ENCODE results near the gene KRT82.

Gene KRT82

GRCh38 chr12:52442600-52443061 lies 36.5 kb upstream of the KRT82 start:
- Histone ChIP-seq H3K9ac (ENCODE audit: low read depth, low read length) (peak overlapping the region; percentile 19; the same call in 1 of the 2 replicates), H3K27ac (ENCODE audit: low read depth, low read length) (no peak overlapping the region), H3K27me3 (ENCODE audit: insufficient read depth, low read length) (no peaks in the 10 kb centered on the region), H3K4me1 (ENCODE audit: insufficient read depth, low read length) (peaks cover 24% of the 10 kb centered on the region), H3K9me3 (ENCODE audit: insufficient read depth, low read depth, low read length) (no peaks in the 10 kb centered on the region), H3K4me3 (ENCODE audit: low read length) (no peak overlapping the region), H3K36me3 (ENCODE audit: insufficient read depth, low read length) (no peaks in the 10 kb centered on the region)
- 36% methylated on average over 6 of the region's 6 CpGs for WGBS

- Histone ChIP-seq H3K36me3 (ENCODE audit: insufficient read depth, low read length) (no peaks in the 10 kb centered on the region), H3K9ac (ENCODE audit: low read depth, low read length) (no peak overlapping the region), H3K27me3 (ENCODE audit: insufficient read depth, low read length) (no peaks in the 10 kb centered on the region), H3K27ac (ENCODE audit: low read depth, low read length) (no peak overlapping the region), H3K4me3 (ENCODE audit: low read length) (no peak overlapping the region), H3K9me3 (ENCODE audit: insufficient read depth, low read depth, low read length) (no peaks in the 10 kb centered on the region), H3K4me1 (ENCODE audit: insufficient read depth, low read length) (peaks cover 24% of the 10 kb centered on the region)
- 79% methylated on average over 9 of the region's 9 CpGs for WGBS
Observed at GRCh38 chr12:52441320-52441911, 35.3 kb upstream of the KRT82 start.

- Histone ChIP-seq H3K9ac (ENCODE audit: low read depth, low read length) (no peak overlapping the region), H3K4me1 (ENCODE audit: insufficient read depth, low read length) (peaks cover 24% of the 10 kb centered on the region), H3K27me3 (ENCODE audit: insufficient read depth, low read length) (no peaks in the 10 kb centered on the region), H3K9me3 (ENCODE audit: insufficient read depth, low read depth, low read length) (no peaks in the 10 kb centered on the region), H3K4me3 (ENCODE audit: low read length) (no peak overlapping the region), H3K27ac (ENCODE audit: low read depth, low read length) (peak overlapping the region; percentile 14; the same call in 1 of the 2 replicates), H3K36me3 (ENCODE audit: insufficient read depth, low read length) (no peaks in the 10 kb centered on the region)
- 92% methylated on average over 5 of the region's 5 CpGs for WGBS
Observed at GRCh38 chr12:52440821-52441319, 34.7 kb upstream of the KRT82 start.

GRCh38 chr12:52439845-52440244 lies 33.7 kb upstream of the KRT82 start:
- 88% methylated on average over 2 of the region's 2 CpGs for WGBS
- Histone ChIP-seq H3K36me3 (ENCODE audit: insufficient read depth, low read length) (no peaks in the 10 kb centered on the region), H3K9ac (ENCODE audit: low read depth, low read length) (no peak overlapping the region), H3K27me3 (ENCODE audit: insufficient read depth, low read length) (no peaks in the 10 kb centered on the region), H3K27ac (ENCODE audit: low read depth, low read length) (no peak overlapping the region), H3K4me3 (ENCODE audit: low read length) (no peak overlapping the region), H3K9me3 (ENCODE audit: insufficient read depth, low read depth, low read length) (no peaks in the 10 kb centered on the region), H3K4me1 (ENCODE audit: insufficient read depth, low read length) (peaks cover 24% of the 10 kb centered on the region)

- Histone ChIP-seq H3K27me3 (ENCODE audit: insufficient read depth, low read length) (no peaks in the 10 kb centered on the region), H3K9me3 (ENCODE audit: insufficient read depth, low read depth, low read length) (no peaks in the 10 kb centered on the region), H3K4me1 (ENCODE audit: insufficient read depth, low read length) (peaks cover 24% of the 10 kb centered on the region), H3K9ac (ENCODE audit: low read depth, low read length) (no peak overlapping the region), H3K4me3 (ENCODE audit: low read length) (no peak overlapping the region), H3K36me3 (ENCODE audit: insufficient read depth, low read length) (no peaks in the 10 kb centered on the region), H3K27ac (ENCODE audit: low read depth, low read length) (no peak overlapping the region)
- 80% methylated on average over 8 of the region's 8 CpGs for WGBS
Observed at GRCh38 chr12:52439420-52439819, 33.3 kb upstream of the KRT82 start.

GRCh38 chr12:52438305-52439301 lies 32.5 kb upstream of the KRT82 start:
- Histone ChIP-seq H3K9me3 (ENCODE audit: insufficient read depth, low read depth, low read length) (no peaks in the 10 kb centered on the region), H3K27ac (ENCODE audit: low read depth, low read length) (no peak overlapping the region), H3K9ac (ENCODE audit: low read depth, low read length) (no peak overlapping the region), H3K36me3 (ENCODE audit: insufficient read depth, low read length) (no peaks in the 10 kb centered on the region), H3K27me3 (ENCODE audit: insufficient read depth, low read length) (no peaks in the 10 kb centered on the region), H3K4me3 (ENCODE audit: low read length) (no peak overlapping the region), H3K4me1 (ENCODE audit: insufficient read depth, low read length) (peaks cover 24% of the 10 kb centered on the region)
- 94% methylated on average over 8 of the region's 8 CpGs for WGBS

- no peaks in the 10 kb centered on the region for H3K36me3 ChIP-seq (ENCODE audit: insufficient read depth, low read length)
- H3K9ac ChIP-seq (ENCODE audit: low read depth, low read length) = no peak overlapping the region
- H3K27me3 ChIP-seq (ENCODE audit: insufficient read depth, low read length) = no peaks in the 10 kb centered on the region
- 84% methylated on average over 9 of the region's 9 CpGs for WGBS
- no peaks in the 10 kb centered on the region for H3K9me3 ChIP-seq (ENCODE audit: insufficient read depth, low read depth, low read length)
- H3K4me1 ChIP-seq (ENCODE audit: insufficient read depth, low read length) = peaks cover 17% of the 10 kb centered on the region
- H3K4me3 ChIP-seq (ENCODE audit: low read length) = no peak overlapping the region
- no peak overlapping the region for H3K27ac ChIP-seq (ENCODE audit: low read depth, low read length)
Observed at GRCh38 chr12:52437508-52437907, 31.4 kb upstream of the KRT82 start.

GRCh38 chr12:52436828-52437474 lies 30.8 kb upstream of the KRT82 start:
- Histone ChIP-seq H3K4me3 (ENCODE audit: low read length) (no peak overlapping the region), H3K27me3 (ENCODE audit: insufficient read depth, low read length) (no peaks in the 10 kb centered on the region), H3K36me3 (ENCODE audit: insufficient read depth, low read length) (no peaks in the 10 kb centered on the region), H3K27ac (ENCODE audit: low read depth, low read length) (no peak overlapping the region), H3K9ac (ENCODE audit: low read depth, low read length) (no peak overlapping the region), H3K4me1 (ENCODE audit: insufficient read depth, low read length) (peaks cover 11% of the 10 kb centered on the region; the same call in 1 of the 2 replicates), H3K9me3 (ENCODE audit: insufficient read depth, low read depth, low read length) (no peaks in the 10 kb centered on the region)
- 88% methylated on average over 9 of the region's 9 CpGs for WGBS

- no peak overlapping the region for H3K27ac ChIP-seq (ENCODE audit: low read depth, low read length)
- peaks cover 3% of the 10 kb centered on the region; the same call in 1 of the 2 replicates for H3K27me3 ChIP-seq (ENCODE audit: insufficient read depth, low read length)
- H3K9ac ChIP-seq (ENCODE audit: low read depth, low read length) = no peak overlapping the region
- H3K36me3 ChIP-seq (ENCODE audit: insufficient read depth, low read length) = no peaks in the 10 kb centered on the region
- H3K4me3 ChIP-seq (ENCODE audit: low read length) = no peak overlapping the region
- H3K9me3 ChIP-seq (ENCODE audit: insufficient read depth, low read depth, low read length) = no peaks in the 10 kb centered on the region
- H3K4me1 ChIP-seq (ENCODE audit: insufficient read depth, low read length) = peaks cover 4% of the 10 kb centered on the region; the same call in 1 of the 2 replicates
- 85% methylated on average over 9 of the region's 9 CpGs for WGBS
Observed at GRCh38 chr12:52436000-52436827, 30.1 kb upstream of the KRT82 start.

GRCh38 chr12:52435659-52435999 lies 29.5 kb upstream of the KRT82 start:
- Histone ChIP-seq H3K9ac (ENCODE audit: low read depth, low read length) (no peak overlapping the region), H3K27ac (ENCODE audit: low read depth, low read length) (no peak overlapping the region), H3K27me3 (ENCODE audit: insufficient read depth, low read length) (peaks cover 5% of the 10 kb centered on the region; the same call in 1 of the 2 replicates), H3K4me1 (ENCODE audit: insufficient read depth, low read length) (no peaks in the 10 kb centered on the region; the same call in 1 of the 2 replicates), H3K36me3 (ENCODE audit: insufficient read depth, low read length) (no peaks in the 10 kb centered on the region), H3K9me3 (ENCODE audit: insufficient read depth, low read depth, low read length) (no peaks in the 10 kb centered on the region), H3K4me3 (ENCODE audit: low read length) (no peak overlapping the region)
- 96% methylated on average over 6 of the region's 6 CpGs for WGBS

All from HUES64 (cell line).